ENCODE measurements around the gene PGS1.
"Not testable (repeated sequence)": the region's sequence is repeated elsewhere in the genome, so short reads cannot be mapped to it uniquely, and the experiment has no call there.

Gene PGS1, protein sequence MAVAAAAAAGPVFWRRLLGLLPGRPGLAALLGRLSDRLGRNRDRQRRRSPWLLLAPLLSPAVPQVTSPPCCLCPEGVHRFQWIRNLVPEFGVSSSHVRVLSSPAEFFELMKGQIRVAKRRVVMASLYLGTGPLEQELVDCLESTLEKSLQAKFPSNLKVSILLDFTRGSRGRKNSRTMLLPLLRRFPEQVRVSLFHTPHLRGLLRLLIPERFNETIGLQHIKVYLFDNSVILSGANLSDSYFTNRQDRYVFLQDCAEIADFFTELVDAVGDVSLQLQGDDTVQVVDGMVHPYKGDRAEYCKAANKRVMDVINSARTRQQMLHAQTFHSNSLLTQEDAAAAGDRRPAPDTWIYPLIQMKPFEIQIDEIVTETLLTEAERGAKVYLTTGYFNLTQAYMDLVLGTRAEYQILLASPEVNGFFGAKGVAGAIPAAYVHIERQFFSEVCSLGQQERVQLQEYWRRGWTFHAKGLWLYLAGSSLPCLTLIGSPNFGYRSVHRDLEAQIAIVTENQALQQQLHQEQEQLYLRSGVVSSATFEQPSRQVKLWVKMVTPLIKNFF

GRCh38 chr17:78378225-78379130 is at the start of gene PGS1:
Gene PGS1, plus strand, starts transcription at chr17:78378649. Its CDS starts 17 bp downstream, at chr17:78378666.
- peak; percentile 76 to 80 for DNase-seq

GRCh38 chr17:78329263-78330059 is 49.0 kb upstream of the PGS1 start:
- no peak for DNase-seq

GRCh38 chr17:78330570-78331224 is 47.8 kb upstream of the PGS1 start:
- DNase-seq = no peak

GRCh38 chr17:78331355-78331754 is 47.1 kb upstream of the PGS1 start:
- DNase-seq = not testable (repeated sequence)

GRCh38 chr17:78332991-78333390 is 45.5 kb upstream of the PGS1 start:
- no peak for DNase-seq

DNA sequence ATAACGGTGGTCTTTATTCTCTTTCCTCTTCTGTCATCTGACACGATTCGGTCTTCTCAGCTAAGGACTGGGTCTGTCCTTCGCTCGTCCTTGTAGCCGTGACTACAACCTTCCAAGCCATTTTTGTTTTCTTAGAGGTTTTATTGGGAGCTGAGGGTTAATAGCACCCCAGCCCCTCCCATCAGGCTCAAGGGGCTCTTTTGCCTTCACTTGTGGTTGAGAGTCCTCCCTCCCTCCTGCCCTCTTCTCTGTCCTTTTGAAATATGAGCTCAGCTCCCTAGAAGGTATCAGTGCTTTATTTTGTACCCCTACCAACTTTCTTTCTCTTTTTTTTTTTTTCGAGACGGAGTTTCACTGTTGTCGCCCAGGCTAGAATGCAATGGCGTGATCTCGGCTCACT is 43.2 kb upstream of the PGS1 start:
- no peak for DNase-seq

DNA sequence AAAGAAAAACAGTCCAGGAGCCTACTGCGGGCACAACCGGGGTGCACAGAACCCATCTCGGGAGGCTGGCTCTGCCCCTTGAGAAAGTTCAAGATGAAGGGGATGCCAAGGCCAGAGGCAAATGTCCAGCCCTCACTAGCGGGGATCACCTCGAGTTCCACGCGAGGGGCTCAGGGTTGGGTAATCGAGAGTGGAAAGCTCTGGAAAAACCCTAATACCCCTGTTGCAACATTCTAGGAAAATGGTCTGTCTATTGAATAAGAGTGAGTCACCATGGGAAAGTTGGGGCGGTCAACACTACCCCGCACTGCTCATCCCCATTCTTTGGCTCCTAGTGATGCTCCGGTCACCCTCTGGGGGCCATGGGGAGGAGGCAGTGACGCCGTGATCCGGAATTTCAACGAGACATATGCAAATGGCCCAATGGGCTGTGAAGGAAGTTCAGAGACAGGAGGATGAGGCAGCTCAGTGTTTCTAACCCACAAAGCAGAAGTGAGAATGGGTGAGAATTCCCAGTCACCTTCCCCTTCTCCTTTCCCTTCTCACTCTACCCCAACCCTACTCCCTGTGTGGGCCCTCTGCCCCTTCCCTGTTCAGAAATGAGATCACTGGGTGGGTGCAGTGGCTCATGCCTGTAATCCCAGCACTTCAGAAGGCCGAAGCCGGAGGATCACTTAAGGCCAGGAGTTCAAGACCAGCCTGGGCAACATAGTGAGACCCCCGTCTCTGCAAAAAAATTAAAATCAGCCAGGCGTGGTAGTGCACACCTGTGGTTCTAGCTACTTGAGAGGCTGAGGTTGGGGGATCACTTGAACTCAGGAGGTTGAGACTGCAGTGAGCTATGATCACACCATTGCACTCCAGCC is 41.0 kb upstream of the PGS1 start:
- DNase-seq = no peak

DNA sequence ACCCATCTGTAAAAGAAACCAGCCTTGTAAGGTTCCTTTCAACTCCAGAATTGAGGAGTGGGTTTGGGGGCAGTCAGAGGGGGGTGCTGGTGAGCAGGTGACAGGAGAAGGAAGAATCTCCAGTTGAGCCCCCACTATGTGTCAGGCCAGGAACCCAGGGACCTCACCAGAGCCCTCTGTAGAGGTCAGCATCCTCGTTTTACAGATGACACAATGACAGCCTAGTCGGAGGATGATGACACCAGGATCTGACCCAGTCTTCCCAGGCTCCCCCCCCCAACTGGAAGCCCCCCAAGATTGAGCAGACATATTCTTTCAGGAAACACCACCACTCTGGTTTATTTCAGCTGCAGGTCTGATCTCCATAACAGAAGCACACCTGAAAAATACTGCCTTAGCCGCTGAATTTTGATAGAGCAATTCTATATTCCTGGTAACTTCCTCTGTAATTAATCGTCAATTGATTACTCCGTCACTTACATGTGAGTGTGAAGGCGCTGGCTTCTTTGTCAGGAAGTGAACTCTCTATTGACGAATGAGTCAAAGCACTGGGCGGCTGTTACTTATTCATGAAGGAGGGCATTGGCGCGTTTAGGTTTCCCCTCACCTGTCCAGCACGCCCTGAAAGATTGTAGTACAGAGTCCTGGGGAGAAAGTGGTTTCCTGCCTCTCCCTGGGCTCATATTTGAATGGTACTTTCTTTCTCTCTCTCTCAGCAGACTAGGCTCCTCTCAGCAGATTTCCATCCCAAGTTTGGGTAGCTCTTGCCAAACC is 39.8 kb upstream of the PGS1 start:
- DNase-seq = no peak

GRCh38 chr17:78340183-78340955 is 38.1 kb upstream of the PGS1 start:
- DNase-seq = no peak

GRCh38 chr17:78341559-78342448 is 36.6 kb upstream of the PGS1 start:
- DNase-seq = peak in 1 of 2 experiments; percentile 21

GRCh38 chr17:78342449-78343186 is 35.8 kb upstream of the PGS1 start:
- no peak for DNase-seq

DNA sequence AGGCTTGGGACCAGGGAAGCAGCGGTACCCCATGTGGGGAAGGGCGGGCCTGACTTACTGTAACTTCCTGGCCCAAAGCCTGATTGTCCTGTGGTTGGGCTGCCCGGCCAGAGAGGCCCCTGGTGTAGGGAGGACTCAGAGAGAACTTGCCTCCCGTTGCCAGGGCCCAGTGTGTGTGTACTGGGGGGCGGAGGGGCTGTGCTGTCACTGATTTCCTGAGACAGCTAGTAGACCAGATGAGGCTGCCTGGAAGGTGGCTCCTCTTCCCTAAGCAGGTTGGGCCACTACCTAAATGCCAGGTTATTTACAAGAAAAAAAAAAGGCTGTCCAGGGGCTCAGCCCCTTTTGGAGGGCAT is 35.3 kb upstream of the PGS1 start:
- no peak for DNase-seq

DNA sequence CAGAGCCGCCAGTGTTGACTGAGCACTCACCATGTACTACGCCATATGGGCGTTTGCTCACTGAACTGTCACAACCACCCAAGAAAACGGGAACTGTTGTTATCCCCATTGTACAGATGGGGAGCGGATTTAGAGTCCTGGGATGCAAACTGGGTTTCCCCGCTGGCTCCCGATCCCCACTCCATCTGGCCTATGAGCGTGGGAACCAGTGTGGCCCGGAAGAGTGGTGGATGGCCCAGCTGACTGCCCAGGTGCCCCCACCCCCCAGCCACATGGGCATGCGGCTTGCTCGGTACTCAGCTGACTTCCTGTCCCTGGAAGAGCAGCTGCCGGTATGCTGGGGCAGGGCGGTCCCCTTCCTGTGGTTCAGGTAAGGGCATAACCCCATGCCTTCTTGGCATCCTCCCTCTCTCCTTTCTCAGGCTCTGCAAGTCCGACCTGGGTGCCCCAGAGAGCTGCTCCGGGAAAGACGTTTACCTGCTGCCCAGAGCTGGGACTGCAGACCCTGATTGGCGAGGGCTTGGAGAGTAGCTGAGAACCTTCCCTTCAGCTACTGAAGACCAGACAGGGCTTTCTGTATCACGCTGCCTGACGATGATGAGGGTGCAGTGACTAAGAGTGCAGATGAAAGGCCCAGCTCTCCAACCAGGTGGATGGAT is 34.8 kb upstream of the PGS1 start:
- peak; percentile 55 to 79 for DNase-seq

- no peak for DNase-seq
Observed at GRCh38 chr17:78344666-78345065, 33.8 kb upstream of the PGS1 start.

GRCh38 chr17:78345172-78345571 is 33.3 kb upstream of the PGS1 start:
- no peak for DNase-seq

- DNase-seq = no peak
Observed at GRCh38 chr17:78345791-78346494, 32.5 kb upstream of the PGS1 start.

All from stimulated activated CD4-positive, alpha-beta T cell treated with anti-CD3 and anti-CD28 coated beads, Interleukin-4, amount 100 ng/mL, for 4 hours (primary cell).